HG02870 (cell line): Measurements from ENCODE around the gene PNMA6E.
"Not testable (repeated sequence)": the region's sequence is repeated elsewhere in the genome, so short reads cannot be mapped to it uniquely, and the experiment has no call there.

Source experiments
- ATAC-seq: cut with Tn5 transposase; IDR thresholded peaks from one replicate; pipeline ENCODE4 v1.9.1; 2021; ENCODE audit warnings: mild to moderate bottlenecking, moderate library complexity; ENCODE audit not compliant: unreplicated experiment

The PNMA6E gene

GRCh38 chrX:153387987-153388721, 13.0 kb downstream of the PNMA6E start:
- no peak for ATAC-seq

DNA sequence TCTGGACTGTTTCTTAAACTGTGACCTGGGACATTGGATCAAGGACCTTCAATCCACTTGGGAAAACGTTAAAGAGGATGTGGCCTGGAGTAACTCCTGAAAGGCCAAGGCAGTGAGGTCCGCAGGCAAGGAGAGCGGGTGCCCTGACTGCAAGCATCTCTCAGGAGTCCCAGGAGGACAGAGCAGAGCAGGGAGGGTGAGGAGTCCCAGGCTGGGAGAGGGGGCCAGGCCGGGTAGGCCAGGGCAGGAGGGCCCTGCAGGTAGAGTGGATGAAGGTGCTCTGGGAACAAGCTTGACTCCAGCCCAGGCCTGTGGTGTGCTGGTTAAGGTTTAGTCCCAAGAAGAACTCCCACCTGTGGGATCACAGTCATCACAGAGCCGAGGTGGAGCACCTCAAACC, 13.8 kb downstream of the PNMA6E start:
- ATAC-seq = no peak

- no peak for ATAC-seq
Observed at GRCh38 chrX:153386097-153386496, 15.1 kb downstream of the PNMA6E start.

GRCh38 chrX:153384973-153385372, 16.2 kb downstream of the PNMA6E start:
- ATAC-seq = not testable (repeated sequence)

DNA sequence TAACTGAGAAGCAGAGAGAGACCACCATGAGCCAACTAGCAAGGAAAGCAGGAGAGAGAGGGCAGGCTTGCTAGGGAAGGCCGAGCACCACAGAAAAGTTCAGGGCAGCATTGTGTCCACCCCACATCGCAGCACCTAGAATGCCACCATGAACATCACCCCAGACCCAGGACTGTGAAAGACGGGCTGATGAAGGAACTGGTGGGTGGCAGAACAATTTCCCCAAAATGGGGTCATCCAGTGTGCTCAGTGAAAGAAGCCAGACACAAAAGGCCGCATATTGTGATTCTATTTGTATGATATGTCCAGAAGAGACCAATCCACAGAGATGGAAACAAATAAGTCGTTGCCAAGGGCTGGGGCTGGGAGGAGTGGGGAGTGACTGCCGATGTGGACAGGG, 16.8 kb downstream of the PNMA6E start:
- ATAC-seq = no peak

- ATAC-seq = no peak
Observed at GRCh38 chrX:153382563-153383482, 18.3 kb downstream of the PNMA6E start.

DNA sequence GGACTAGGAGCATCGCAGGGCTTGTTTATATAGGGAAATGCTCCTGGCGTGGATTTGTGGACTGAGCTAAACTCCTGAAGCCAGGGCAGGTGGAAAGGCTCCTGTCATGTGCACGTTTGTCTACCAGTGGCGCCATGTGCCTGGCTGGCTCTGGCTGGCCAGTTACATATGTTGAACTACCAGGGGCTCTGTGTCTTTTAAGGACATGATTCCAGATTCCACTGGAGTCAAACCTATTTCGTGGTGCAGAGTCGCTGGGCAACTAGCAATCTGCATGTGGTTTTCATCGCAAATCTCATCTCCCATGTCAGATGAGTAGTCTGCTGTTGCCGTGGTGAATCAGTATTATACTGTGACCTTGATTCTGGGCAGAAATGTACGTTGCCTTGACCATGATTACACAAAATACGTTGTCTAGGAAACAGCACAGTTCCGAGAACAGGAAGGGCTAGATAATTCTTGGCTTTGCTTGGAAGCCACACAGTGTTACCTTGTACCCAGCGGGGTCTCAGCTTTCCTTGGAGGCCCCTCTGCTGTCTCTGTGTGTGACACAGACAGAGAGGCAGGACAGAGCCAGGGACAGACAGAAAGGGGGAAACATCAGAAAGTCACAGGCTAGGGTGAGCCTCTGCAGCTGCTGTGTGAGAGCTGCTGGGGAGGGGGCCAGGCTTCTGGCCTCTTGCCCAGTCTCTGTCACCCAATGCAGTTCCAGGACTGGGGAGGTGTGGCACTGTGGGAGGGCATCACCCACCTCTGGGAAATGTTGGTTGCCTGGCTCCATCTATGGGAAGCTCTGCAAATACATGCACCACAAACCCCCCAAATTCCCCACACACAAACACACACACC, 19.2 kb downstream of the PNMA6E start:
- no peak for ATAC-seq

- ATAC-seq = no peak
Observed at GRCh38 chrX:153380691-153381090, 20.5 kb downstream of the PNMA6E start.

GRCh38 chrX:153379971-153380581, 21.1 kb downstream of the PNMA6E start:
- ATAC-seq = no peak

DNA sequence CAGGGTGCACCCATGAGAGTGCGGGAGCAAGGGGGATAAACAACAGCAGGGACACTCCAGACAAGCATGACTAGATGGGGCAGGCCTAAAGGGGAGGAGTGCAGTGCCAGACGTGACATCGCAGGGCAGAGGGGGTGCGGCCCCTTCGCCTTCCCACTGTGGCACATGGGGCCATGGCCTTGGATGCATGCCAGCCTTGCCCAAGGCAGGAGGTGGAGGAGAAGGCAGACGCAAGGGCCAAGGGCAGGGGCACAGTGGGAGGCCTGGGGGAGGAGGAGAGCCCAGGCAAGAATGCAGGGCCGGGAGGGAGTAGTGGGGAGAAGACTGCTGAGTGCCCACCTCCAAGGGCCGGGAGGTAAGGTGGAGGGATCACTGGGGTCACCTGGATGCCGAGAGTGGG, 21.6 kb downstream of the PNMA6E start:
- no peak for ATAC-seq

GRCh38 chrX:153378607-153379006, 22.5 kb downstream of the PNMA6E start:
- ATAC-seq = no peak

GRCh38 chrX:153377727-153378126, 23.4 kb downstream of the PNMA6E start:
- no peak for ATAC-seq

DNA sequence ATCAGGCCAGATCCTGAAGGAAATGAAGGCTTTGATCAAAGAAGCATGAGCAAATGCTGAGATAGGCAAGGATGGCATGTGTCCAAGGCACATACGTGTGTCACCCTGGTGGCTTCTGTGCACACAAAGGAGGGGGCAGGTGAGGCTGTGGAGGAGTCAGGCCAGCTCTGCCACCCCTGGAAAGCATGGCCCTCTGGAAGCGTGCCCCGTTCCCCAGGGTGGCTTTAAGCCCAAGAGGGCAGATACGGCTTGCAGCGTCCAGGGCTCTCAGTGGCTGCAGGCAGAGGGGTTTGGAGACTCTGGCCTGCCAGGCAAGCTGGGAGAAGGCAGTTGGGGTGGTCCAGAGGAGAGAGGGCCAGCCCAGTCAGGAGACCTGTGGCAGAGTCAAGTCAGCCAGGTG, 25.6 kb downstream of the PNMA6E start:
- ATAC-seq = no peak

GRCh38 chrX:153374426-153374825, 26.7 kb downstream of the PNMA6E start:
- no peak for ATAC-seq

GRCh38 chrX:153372949-153373348, 28.2 kb downstream of the PNMA6E start:
- no peak for ATAC-seq

DNA sequence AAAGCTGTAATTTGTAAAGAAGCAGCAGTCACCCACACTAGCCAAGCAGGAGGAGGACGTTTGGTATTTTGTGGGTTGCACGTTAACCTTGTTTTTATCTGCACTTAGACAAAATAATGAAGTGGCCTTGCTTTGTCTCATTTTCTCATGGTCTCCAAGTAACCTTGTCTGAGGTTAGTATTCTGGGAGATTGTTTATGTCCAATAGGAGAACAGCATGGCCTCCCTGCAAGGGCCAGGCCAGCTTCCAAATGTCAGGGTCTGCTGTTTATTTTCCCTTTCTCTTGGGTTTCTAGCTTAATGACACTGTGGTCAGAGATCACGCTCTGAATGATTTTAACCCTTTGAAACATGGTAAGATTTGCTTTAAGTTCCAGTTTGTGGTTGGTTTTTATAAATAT, 29.9 kb downstream of the PNMA6E start:
- no peak for ATAC-seq

DNA sequence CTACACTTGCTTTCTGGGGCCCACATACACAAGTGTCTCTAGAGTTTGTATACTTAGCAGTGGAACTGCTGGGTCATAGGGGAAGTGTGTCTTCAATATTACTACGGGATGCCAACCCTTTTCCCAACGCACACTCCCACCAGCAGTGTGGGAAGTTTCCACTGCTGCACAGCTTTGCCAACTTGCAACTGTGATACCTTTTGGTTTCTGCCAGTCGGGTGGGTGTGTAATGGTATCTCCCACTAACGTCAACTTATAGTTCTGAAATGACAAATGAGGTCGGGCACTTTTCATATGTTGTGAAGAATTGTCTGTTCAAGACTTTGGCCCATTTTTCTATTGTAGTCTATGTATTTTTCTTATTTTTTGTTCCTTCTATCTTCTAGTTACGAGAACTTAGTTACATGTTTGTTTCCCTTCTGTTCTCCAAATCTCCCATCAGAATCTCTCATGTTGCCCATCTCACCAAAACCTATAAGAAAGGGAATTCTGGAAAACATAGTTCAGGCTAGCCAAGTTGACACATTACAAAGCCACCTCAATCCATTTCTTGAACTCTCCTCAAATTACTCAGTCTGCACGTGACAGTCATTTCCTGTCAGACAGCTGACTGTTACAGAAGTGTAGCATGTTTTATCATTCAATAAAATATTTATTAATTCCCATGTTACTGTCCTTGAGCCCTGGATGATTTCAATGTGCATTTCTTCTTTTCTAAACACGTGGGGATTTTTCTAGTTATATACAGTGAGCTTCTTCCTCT, 30.7 kb downstream of the PNMA6E start:
- no peak for ATAC-seq

DNA sequence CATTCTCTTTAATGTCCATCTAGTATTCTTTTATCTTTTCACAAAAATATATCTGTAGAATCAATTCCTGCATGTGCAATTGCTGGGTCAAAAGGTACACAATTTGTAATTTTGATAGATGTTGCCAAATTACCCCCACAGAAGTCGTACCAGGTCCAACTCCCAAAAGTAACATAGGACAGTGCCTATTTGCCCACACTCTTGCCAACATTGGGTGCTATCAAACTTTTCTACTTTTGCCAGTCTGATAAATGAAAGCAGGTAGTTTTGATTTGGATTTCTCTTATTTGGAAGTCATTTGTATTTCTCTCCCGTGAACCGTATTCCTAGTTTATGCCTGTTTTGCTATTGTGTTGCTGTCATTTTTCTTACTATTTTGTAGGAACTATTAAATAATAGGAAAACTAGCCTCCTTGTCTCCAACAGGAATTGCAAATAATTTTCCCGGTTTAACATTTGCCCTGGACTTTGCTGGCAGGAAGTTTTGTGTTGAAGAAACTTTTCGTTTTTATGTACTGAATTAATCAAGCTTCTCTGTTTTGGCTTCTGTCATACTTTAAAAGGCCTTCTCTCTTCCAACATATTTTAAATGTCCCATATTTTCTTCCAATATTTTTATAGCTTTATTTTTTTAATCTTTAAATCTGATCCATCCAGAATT, 34.1 kb downstream of the PNMA6E start:
- no peak for ATAC-seq

- no peak for ATAC-seq
Observed at GRCh38 chrX:153366119-153366518, 35.0 kb downstream of the PNMA6E start.
